ENCODE measurements around the gene NID2.

Gene NID2

GRCh38 chr14:51999084-51999483 lies 69.8 kb downstream of the NID2 start:
- DNase-seq (ENCODE audit: low read depth), result no peak
- H3K4me3 ChIP-seq (ENCODE audit: low read length), result no peak overlapping the region
- TF ChIP-seq CTCF (conservative IDR thresholded peaks at IDR 0.05; ENCODE audit: low read depth, low read length), result no peak

- no peak for DNase-seq (ENCODE audit: low read depth)
- no peak overlapping the region for H3K4me3 ChIP-seq (ENCODE audit: low read length)
- no peak for TF ChIP-seq CTCF (conservative IDR thresholded peaks at IDR 0.05; ENCODE audit: low read depth, low read length)
Measured at GRCh38 chr14:51998348-51998747, 70.5 kb downstream of the NID2 start.

- no peak for DNase-seq (ENCODE audit: low read depth)
- H3K4me3 ChIP-seq (ENCODE audit: low read length), result no peak overlapping the region
- TF ChIP-seq CTCF (conservative IDR thresholded peaks at IDR 0.05; ENCODE audit: low read depth, low read length), result peak; percentile 64
Measured at GRCh38 chr14:51996148-51996746, 72.6 kb downstream of the NID2 start.

GRCh38 chr14:51993285-51993920 lies 75.5 kb downstream of the NID2 start:
- no peak for TF ChIP-seq CTCF (conservative IDR thresholded peaks at IDR 0.05; ENCODE audit: low read depth, low read length)
- H3K4me3 ChIP-seq (ENCODE audit: low read length), result no peak overlapping the region
- DNase-seq (ENCODE audit: low read depth), result no peak

- peak overlapping the region; percentile 80 for H3K4me3 ChIP-seq (ENCODE audit: low read length)
- TF ChIP-seq CTCF (conservative IDR thresholded peaks at IDR 0.05; ENCODE audit: low read depth, low read length), result no peak
- DNase-seq (ENCODE audit: low read depth), result no peak
Measured at GRCh38 chr14:51990488-51990887, 78.4 kb downstream of the NID2 start.

GRCh38 chr14:51989293-51990234 lies 79.3 kb downstream of the NID2 start, which contains the start of gene RTRAF:
RTRAF (plus strand) TSS chr14:51989546; CDS start chr14:51989640, 94 bp downstream.
- H3K4me3 ChIP-seq (ENCODE audit: low read length), result peak within 1 kb of the TSS; percentile 80
- peak; percentile 84 for DNase-seq (ENCODE audit: low read depth)
- no peak for TF ChIP-seq CTCF (conservative IDR thresholded peaks at IDR 0.05; ENCODE audit: low read depth, low read length)
